H54 (cell line): ENCODE results near the gene PRR16.
A peak's percentile ranks its signal among the peaks of the same experiment; 100 is the strongest.

ENCODE experiments used
- DNase-seq: peaks from one replicate; pipeline ENCODE4 v3.0.0; 2011; ENCODE audit warnings: low spot score, mixed read lengths; ENCODE audit not compliant: insufficient read length
- FAIRE-seq: peaks from 3 replicates; lab custom pipeline; 2011; peaks lifted over from hg19 to GRCh38; lab: Jason Lieb, UNC
- POLR2A ChIP-seq: IDR thresholded peaks from 2 replicates; pipeline ENCODE4 v1.6.1; 2011; ENCODE audit warnings: low read depth, mild to moderate bottlenecking, low read length

The PRR16 gene

GRCh38 chr5:120545007-120545406, 80.9 kb downstream of the PRR16 start:
- TF ChIP-seq POLR2A: no peak
- FAIRE-seq: no peak
- DNase-seq: no peak

GRCh38 chr5:120545951-120546350, 81.9 kb downstream of the PRR16 start:
- no peak for TF ChIP-seq POLR2A
- no peak for DNase-seq
- FAIRE-seq: no peak

GRCh38 chr5:120546922-120547321, 82.8 kb downstream of the PRR16 start:
- no peak for TF ChIP-seq POLR2A
- FAIRE-seq (no peak), DNase-seq (no peak)

GRCh38 chr5:120550358-120550757, 86.3 kb downstream of the PRR16 start:
- TF ChIP-seq POLR2A: no peak
- DNase-seq (no peak), FAIRE-seq (no peak)

GRCh38 chr5:120552638-120553037, 88.5 kb downstream of the PRR16 start:
- no peak for TF ChIP-seq POLR2A
- FAIRE-seq (no peak), DNase-seq (no peak)

GRCh38 chr5:120555345-120555744, 91.2 kb downstream of the PRR16 start:
- FAIRE-seq: no peak
- DNase-seq: no peak
- no peak for TF ChIP-seq POLR2A

- FAIRE-seq (no peak), DNase-seq (no peak)
- TF ChIP-seq POLR2A: no peak
These were observed 99.9 kb downstream of the PRR16 start for GRCh38 chr5:120564013-120564412.

- DNase-seq (no peak), FAIRE-seq (no peak)
- TF ChIP-seq POLR2A: no peak
These were observed 103.0 kb downstream of the PRR16 start for GRCh38 chr5:120567066-120567465.

- FAIRE-seq: no peak
- DNase-seq: no peak
- TF ChIP-seq POLR2A: no peak
These were observed 103.8 kb downstream of the PRR16 start for GRCh38 chr5:120567921-120568320.

GRCh38 chr5:120568711-120569110, 104.6 kb downstream of the PRR16 start:
- DNase-seq: no peak
- no peak for TF ChIP-seq POLR2A
- FAIRE-seq: no peak

- FAIRE-seq: no peak
- no peak for TF ChIP-seq POLR2A
These were observed 112.5 kb downstream of the PRR16 start for GRCh38 chr5:120576588-120576987.

GRCh38 chr5:120582635-120583034, 118.5 kb downstream of the PRR16 start:
- FAIRE-seq (no peak), DNase-seq (no peak)
- no peak for TF ChIP-seq POLR2A

More at GRCh38 chr5:120576588-120576987, 112.5 kb downstream of the PRR16 start:
- DNase-seq: no peak

- no peak for DNase-seq
- TF ChIP-seq POLR2A: no peak
- FAIRE-seq: no peak
These were observed 122.5 kb downstream of the PRR16 start for GRCh38 chr5:120586646-120587045.

- DNase-seq (no peak), FAIRE-seq (no peak)
- no peak for TF ChIP-seq POLR2A
These were observed 127.8 kb downstream of the PRR16 start for GRCh38 chr5:120591911-120592310.

GRCh38 chr5:120599576-120599975, 135.5 kb downstream of the PRR16 start:
- FAIRE-seq: peak; percentile 98
- no peak for TF ChIP-seq POLR2A
- no peak for DNase-seq

GRCh38 chr5:120600639-120601038, 136.5 kb downstream of the PRR16 start:
- DNase-seq (no peak), FAIRE-seq (peak; percentile 60)

More at GRCh38 chr5:120600639-120601038, 136.5 kb downstream of the PRR16 start:
- TF ChIP-seq POLR2A: no peak
